Retina (tissue), 1 donor: Measurements from ENCODE around the gene HHIPL1.
"Not testable (repeated sequence)": the region's sequence is repeated elsewhere in the genome, so short reads cannot be mapped to it uniquely, and the experiment has no call there.

ENCODE experiments used
- DNase-seq: peaks from one replicate; pipeline ENCODE4 v3.0.0-alpha.2; 2016

HHIPL1 gene

GRCh38 chr14:99636487-99636886, 8.4 kb upstream of the HHIPL1 start:
- no peak for DNase-seq

GRCh38 chr14:99637624-99638023, 7.3 kb upstream of the HHIPL1 start:
- DNase-seq: no peak

GRCh38 chr14:99642771-99643170, 2.2 kb upstream of the HHIPL1 start:
- DNase-seq: not testable (repeated sequence)

- no peak for DNase-seq
Measured at GRCh38 chr14:99643343-99643742, 1.6 kb upstream of the HHIPL1 start.

- no peak for DNase-seq
Measured at GRCh38 chr14:99644035-99644587, 818 bp upstream of the HHIPL1 start.

- no peak for DNase-seq
Measured at GRCh38 chr14:99645545-99646505, 896 bp downstream of the HHIPL1 start.

GRCh38 chr14:99647411-99647810, 2.5 kb downstream of the HHIPL1 start:
- no peak for DNase-seq

GRCh38 chr14:99648027-99648784, 3.3 kb downstream of the HHIPL1 start:
- DNase-seq: no peak

- DNase-seq: no peak
Measured at GRCh38 chr14:99649219-99649618, 4.3 kb downstream of the HHIPL1 start.

GRCh38 chr14:99649643-99650042, 4.7 kb downstream of the HHIPL1 start:
- DNase-seq: no peak

- DNase-seq: no peak
Measured at GRCh38 chr14:99650189-99650588, 5.3 kb downstream of the HHIPL1 start.

- DNase-seq: no peak
Measured at GRCh38 chr14:99651953-99652746, 7.2 kb downstream of the HHIPL1 start.

GRCh38 chr14:99654235-99654985, 9.5 kb downstream of the HHIPL1 start:
- DNase-seq: peak; percentile 42

GRCh38 chr14:99655521-99655920, 10.6 kb downstream of the HHIPL1 start:
- no peak for DNase-seq

GRCh38 chr14:99656171-99656570, 11.2 kb downstream of the HHIPL1 start:
- DNase-seq: no peak

- DNase-seq: no peak
Measured at GRCh38 chr14:99657645-99658155, 12.8 kb downstream of the HHIPL1 start.

GRCh38 chr14:99658218-99658845, 13.4 kb downstream of the HHIPL1 start:
- no peak for DNase-seq

- no peak for DNase-seq
Measured at GRCh38 chr14:99659333-99659741, 14.4 kb downstream of the HHIPL1 start.

GRCh38 chr14:99660006-99660566, 15.2 kb downstream of the HHIPL1 start:
- peak; percentile 55 for DNase-seq

GRCh38 chr14:99660794-99661193, 15.9 kb downstream of the HHIPL1 start:
- DNase-seq: no peak

- DNase-seq: not testable (repeated sequence)
Measured at GRCh38 chr14:99661206-99661605, 16.3 kb downstream of the HHIPL1 start.
